HEK293T (cell line): ENCODE data around the gene CRYM.

ENCODE experiments used
- FOXK2 ChIP-seq: fragments of 450-650 bp; IDR thresholded peaks from 2 replicates; pipeline ENCODE4 v1.6.1; 2016; ENCODE audit warnings: mild to moderate bottlenecking
- HDGF ChIP-seq: fragments of 450-650 bp; IDR thresholded peaks from 2 replicates; pipeline ENCODE4 v1.6.1; 2017; ENCODE audit warnings: antibody characterized with exemption, borderline replicate concordance

DNA sequence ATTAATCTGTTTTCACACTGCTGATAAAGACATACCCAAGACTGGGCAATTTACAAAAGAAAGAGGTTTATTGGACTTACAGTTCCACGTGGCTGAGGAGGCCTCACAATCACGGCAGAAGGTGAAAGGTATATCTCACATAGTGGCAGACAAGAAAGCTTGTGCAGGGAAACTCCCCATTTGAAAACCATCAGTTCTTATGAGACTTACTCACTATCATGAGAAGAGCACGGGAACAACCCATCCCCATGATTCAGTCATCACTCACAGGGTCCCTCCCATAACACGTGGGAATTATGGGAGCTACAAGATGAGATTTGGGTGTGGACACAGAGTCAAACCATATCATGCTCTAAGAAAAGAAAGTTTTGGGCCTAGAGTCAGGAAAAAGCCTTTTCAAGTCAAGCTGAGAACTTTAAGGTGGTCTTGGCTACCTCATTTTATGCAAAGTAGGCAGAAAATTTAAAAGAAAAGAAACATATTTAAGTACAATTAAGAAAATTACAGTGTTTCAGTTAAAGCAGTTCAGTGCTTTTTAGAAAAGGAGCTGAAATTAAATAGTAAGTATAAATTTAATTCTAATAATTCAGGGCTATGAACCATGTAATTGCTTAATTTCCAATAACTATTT lies 24.9 kb upstream of the CRYM start:
- TF ChIP-seq HDGF (no peak), FOXK2 (no peak)
